Psoas muscle (tissue), 8 donors: ENCODE data around the gene EPN3. TPM values are rescaled to one million over a fixed set of nuclear protein-coding genes. Genes with fewer than 3 reads are reported as not detected.

Experiments used
- ATAC-seq, 4 donors: fragments of 200-7000 bp; cut with Tn5 transposase; one replicate each; pipeline ENCODE4 v1.9.1; 2020; ENCODE audit warnings: moderate library complexity in 3 of 4, mild to moderate bottlenecking in 2 of 4
- DNase-seq, 2 donors: peaks; one replicate each; pipeline ENCODE4 v3.0.0-alpha.2; 2020
- H3K27ac ChIP-seq: fragments of 200-600 bp; one replicate; pipeline ENCODE4 v1.8.0; 2022
- H3K27me3 ChIP-seq, 3 donors: fragments of 200-600 bp in 1 of 3; one replicate each; pipeline versions ENCODE4 v1.6.1 to v1.8.0; 2013 to 2022; ENCODE audit warnings: low read length in 2 of 3, mild to moderate bottlenecking in 2 of 3, moderate library complexity in 1 of 3; ENCODE audit not compliant: insufficient read depth in 3 of 3
- H3K36me3 ChIP-seq, 2 donors: fragments of 200-600 bp in 1 of 2; one replicate each; pipeline versions ENCODE4 v1.6.1 to v1.8.0; 2013 to 2022; ENCODE audit warnings: low read depth in 1 of 2, mild to moderate bottlenecking in 1 of 2, moderate library complexity in 1 of 2; ENCODE audit not compliant: insufficient read depth in 1 of 2
- H3K4me1 ChIP-seq: fragments of 200-600 bp; one replicate; pipeline ENCODE4 v1.8.0; 2022
- H3K4me3 ChIP-seq: fragments of 200-600 bp; one replicate; pipeline ENCODE4 v1.8.0; 2022; ENCODE audit warnings: mild to moderate bottlenecking
- H3K9me3 ChIP-seq: fragments of 200-600 bp; one replicate; pipeline ENCODE4 v1.8.0; 2022
- WGBS, 3 donors: extraction: QIAGEN DNeasy Blood & Tissue Kit; methylation state at CpG; one replicate each; pipeline versions ENCODE4 v1.1.6 to v1.1.7; 2013; 5-methylcytosine and 5-hydroxymethylcytosine counted together
- intact Hi-C, 2 donors: fragments of 100-400 bp; cut with DNase I; formaldehyde crosslinking; loops; one replicate each; pipeline versions ENCODE4 v1.11.0 to v1.14.2; 2022
- polyA plus RNA-seq, 3 donors: library from polyadenylated mRNA; stranded (reverse); fragments of 200-250 nt; gene quantifications; one replicate each; pipeline ENCODE4 v1.2.3, GENCODE V29; 2013
- total RNA-seq, 4 donors: library from RNA; stranded (reverse); fragmentation: NEBNext Ultra II Directional in 2 of 4; extraction: Animal tissue kit (Norgen Biotek cat#: 25700) in 2 of 4; gene quantifications; one replicate each; pipeline versions ENCODE4 v1.2.1 to v1.2.4, GENCODE V29; 2021 to 2023
- TF ChIP-seq, protein P1 (sequence below): fragments of 200-600 bp; IDR thresholded peaks from one replicate; pipeline ENCODE4 v1.8.0; 2022; ENCODE audit warnings: antibody characterized with exemption
- donor health status: healthy with polysubstance abuse.
- donor health status: DM: no; HTN: no; CAD: no; lungs with moderate emphysema.
- donor health status: Bipolar disorder and iron deficiency.
- donor health status: healthy.
- donor health status: DM: yes; HTN: yes; CAD: no.
- donor health status: DM: no; HTN: no; CAD: no.
- donor health status: DM: no; HTN: no; CAD: no.
- donor health status: DM: yes; HTN: yes; CAD: no.

Gene EPN3
- total and polyA plus RNA-seq, 7 donors: 0.03 to 0.15 (median 0.12) TPM; not detected in 4

DNA sequence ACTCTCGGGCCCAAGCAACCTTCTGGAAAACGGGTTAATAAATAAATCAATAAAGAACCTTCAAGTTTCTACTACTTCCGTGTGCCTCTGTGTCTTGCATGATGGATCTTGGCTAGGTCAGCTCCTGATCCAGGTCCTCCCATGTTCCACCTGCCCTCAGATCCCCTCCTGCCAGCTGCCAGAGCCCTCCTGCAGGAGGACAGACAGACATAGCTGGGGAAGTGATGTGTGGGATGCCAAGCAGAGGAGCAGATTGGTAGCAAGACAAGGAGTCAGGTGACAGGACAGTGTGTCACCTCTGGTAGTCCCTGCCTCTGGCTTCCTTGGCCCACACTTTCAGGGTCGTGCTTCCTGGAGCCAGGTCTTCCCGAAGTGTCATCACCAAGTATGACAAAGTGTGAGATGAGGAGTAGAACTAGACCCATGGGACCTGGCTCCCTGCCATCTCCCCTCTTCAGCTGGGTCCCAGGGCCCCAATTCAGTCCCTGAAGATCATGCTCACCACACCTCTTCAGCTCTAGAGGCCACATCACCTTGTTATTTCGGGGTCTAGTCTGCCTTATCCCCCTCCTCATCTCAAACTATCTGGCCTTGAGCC lies 1.0 kb upstream of the EPN3 start:
- peaks cover 0 to 30% (median 2%) of the 10 kb centered on the region in 3 donors for H3K27me3 ChIP-seq
- peaks cover 14% of the 10 kb centered on the region for H3K4me1 ChIP-seq
- no peak for DNase-seq
- 47 to 60% (median 51%) methylated on average over 6 of the region's 6 CpGs for WGBS, 3 donors
- H3K4me3 ChIP-seq: no peak overlapping the region
- no peaks in the 10 kb centered on the region for H3K36me3 ChIP-seq
- no peaks in the 10 kb centered on the region for H3K9me3 ChIP-seq
- TF ChIP-seq, protein P1, sequence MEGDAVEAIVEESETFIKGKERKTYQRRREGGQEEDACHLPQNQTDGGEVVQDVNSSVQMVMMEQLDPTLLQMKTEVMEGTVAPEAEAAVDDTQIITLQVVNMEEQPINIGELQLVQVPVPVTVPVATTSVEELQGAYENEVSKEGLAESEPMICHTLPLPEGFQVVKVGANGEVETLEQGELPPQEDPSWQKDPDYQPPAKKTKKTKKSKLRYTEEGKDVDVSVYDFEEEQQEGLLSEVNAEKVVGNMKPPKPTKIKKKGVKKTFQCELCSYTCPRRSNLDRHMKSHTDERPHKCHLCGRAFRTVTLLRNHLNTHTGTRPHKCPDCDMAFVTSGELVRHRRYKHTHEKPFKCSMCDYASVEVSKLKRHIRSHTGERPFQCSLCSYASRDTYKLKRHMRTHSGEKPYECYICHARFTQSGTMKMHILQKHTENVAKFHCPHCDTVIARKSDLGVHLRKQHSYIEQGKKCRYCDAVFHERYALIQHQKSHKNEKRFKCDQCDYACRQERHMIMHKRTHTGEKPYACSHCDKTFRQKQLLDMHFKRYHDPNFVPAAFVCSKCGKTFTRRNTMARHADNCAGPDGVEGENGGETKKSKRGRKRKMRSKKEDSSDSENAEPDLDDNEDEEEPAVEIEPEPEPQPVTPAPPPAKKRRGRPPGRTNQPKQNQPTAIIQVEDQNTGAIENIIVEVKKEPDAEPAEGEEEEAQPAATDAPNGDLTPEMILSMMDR: no peak
- ATAC-seq: no peak
- no peak overlapping the region for H3K27ac ChIP-seq
- intact Hi-C loops: no loop called here

DNA sequence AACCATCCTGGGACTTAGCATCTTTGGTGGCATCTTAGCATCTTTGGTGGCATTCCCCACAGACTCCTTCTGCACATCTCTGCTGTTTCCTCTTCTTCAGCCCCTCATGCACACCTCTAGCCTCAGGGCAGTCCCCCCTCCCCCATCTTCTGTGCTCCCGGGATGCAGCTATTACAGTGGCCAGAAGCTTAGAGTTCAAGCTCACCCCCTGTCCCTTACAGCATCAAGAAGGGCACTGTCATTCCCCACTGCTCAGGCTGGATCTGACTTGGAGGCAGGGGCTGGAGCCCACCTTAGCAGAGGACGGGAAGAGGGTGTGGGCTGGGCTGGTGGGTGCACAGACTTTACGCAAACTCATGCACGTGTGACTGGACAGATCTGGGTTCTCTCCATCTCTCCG lies 650 bp downstream of the EPN3 start:
- H3K36me3 ChIP-seq: no peaks in the 10 kb centered on the region
- ATAC-seq (peak in 2 of 4 donors; percentile 2 to 50), DNase-seq (no peak)
- no peaks in the 10 kb centered on the region for H3K9me3 ChIP-seq
- H3K27ac ChIP-seq: no peak overlapping the region
- intact Hi-C loops: no loop called here
- peaks cover 0 to 30% (median 2%) of the 10 kb centered on the region in 3 donors for H3K27me3 ChIP-seq
- 28 to 38% (median 29%) methylated on average over 5 of the region's 5 CpGs for WGBS, 3 donors
- TF ChIP-seq, protein P1: no peak
- H3K4me3 ChIP-seq: no peak overlapping the region
- H3K4me1 ChIP-seq: peaks cover 14% of the 10 kb centered on the region

DNA sequence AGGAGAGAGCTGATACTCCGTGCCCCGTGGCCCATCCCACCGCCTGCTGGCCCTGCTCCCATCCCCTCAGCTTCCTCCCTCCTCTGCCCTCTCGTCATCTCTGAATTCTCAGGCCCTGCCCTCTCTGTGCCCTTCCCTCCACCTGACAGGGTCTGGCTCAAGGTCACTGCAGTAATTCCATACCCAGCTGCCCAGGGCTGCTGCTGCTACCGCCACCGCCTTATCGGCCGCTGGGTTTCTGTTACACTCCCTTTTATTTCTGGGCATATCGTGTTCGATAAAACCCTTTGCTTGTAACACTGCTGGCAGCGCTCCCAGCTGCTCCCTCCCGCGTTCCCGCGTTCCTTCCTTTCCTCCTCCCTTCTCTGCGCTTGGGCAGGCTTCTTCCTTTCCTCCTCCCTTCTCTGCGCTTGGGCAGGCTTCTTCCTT lies 1.2 kb downstream of the EPN3 start:
- Histone ChIP-seq H3K36me3 (no peaks in the 10 kb centered on the region), H3K27ac (no peak overlapping the region), H3K4me1 (peaks cover 14% of the 10 kb centered on the region), H3K9me3 (no peaks in the 10 kb centered on the region), H3K4me3 (no peak overlapping the region), H3K27me3 (peaks cover 0 to 30% (median 2%) of the 10 kb centered on the region in 3 donors)
- intact Hi-C loops: no loop called here
- DNase-seq (peak in 1 of 2 donors; percentile 56), ATAC-seq (peak; percentile 35 to 61 (median 48))
- TF ChIP-seq, protein P1: no peak
- WGBS, 3 donors: 0 to 6% (median 3%) methylated on average over 15 to 17 of the region's 17 CpGs

DNA sequence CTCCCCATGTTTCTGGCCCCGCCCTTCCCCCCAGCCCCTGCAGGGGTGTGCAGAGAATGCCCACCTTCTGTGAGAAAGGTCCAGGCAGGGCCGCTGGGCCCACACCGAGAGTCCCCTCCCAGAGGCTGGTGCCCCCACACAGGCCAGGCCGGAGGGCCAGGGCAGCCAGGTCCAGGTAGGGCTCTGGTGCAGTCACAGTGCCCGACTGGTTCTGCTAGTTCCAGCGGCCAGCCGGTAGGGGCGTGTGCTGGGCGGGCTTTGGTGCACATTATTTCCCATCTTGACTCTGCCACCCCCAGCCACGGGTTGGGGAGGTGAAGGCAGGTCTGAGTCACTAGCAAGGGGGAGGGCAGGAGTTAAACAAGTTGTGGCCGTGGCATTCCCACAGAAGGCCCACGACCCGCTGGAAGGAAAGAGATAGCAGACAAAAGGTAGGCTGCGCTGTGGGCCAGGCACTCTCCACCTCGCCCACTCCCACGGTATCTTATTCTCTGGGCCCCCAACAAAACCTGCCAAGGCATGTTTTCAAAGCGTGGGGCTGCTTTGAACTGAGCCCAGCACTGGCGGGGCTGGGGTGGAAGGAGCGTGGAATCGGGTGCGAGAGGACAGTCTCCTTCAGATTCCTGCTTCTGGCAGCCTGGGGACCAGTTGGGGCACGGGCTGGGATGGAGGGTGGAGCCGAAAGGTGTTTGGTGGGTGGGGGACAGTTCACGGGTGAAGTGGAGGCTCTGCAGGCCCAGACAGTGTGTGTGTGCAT lies 1.9 kb downstream of the EPN3 start:
- TF ChIP-seq, protein P1: no peak
- H3K36me3 ChIP-seq: no peaks in the 10 kb centered on the region
- peaks cover 14% of the 10 kb centered on the region for H3K4me1 ChIP-seq
- 61 to 73% (median 71%) methylated on average over 24 of the region's 24 CpGs for WGBS, 3 donors
- peaks cover 0 to 30% (median 2%) of the 10 kb centered on the region in 3 donors for H3K27me3 ChIP-seq
- intact Hi-C loops: no loop called here
- DNase-seq (no peak), ATAC-seq (peak in 2 of 4 donors; percentile 40 to 47)
- no peak overlapping the region for H3K27ac ChIP-seq
- H3K4me3 ChIP-seq: no peak overlapping the region
- no peaks in the 10 kb centered on the region for H3K9me3 ChIP-seq
